ENCODE results near the gene DCC. TPM values are rescaled to one million over a fixed set of nuclear protein-coding genes. Genes with fewer than 3 reads are reported as not detected.

DCC gene
- total RNA-seq, 6 donors from 2014 or later: 0.33 to 3.5 (median 1.0) TPM

DNA sequence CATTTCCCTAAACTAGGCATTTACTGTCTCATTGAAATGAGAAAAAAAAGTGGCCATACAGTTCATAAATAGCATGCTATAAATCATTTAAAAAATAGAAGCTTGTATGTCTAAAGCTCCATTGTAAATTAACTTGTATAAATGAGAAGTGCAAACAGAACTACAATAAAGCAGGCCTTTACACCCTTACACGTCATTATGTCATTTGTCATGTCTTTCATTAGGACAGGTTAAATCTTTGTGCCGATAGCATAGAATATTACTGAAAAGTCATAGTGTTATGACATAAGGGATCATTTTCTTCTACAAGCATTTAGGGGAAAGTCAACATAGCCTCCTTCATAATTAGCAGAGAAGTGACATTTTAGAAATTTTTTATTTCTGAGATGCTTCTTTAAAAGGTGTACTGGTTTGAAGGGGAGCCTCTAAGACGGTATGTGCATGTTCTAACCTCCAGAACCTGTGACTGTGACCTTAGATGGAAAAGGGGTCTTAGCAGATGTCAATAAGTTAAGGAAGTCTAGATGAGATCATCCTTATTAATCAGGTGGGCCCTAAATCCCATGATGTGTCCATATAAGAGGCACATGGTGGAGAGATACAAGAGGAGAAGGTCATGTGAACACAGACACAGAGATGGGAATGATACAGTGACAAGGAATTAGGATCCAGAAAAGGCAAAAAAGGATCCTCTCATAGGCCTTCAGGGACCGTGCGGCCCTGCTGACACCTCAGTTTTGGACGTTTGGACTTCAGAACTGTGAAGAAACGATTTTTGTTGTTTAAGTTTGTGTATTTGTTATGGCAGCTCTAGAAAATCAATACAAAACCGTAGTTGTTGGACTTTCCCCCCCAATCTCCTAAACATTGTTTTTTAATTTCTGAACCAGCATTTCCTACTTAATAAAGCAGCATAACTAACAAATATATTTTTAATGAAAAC is 1020.8 kb downstream of the DCC start:
- Histone ChIP-seq H3K36me3 (no peaks in the 10 kb centered on the region), H3K27ac (no peak overlapping the region), H3K4me1 (no peaks in the 10 kb centered on the region), H3K27me3 (no peaks in the 10 kb centered on the region), H3K9me3 (no peaks in the 10 kb centered on the region), H3K4me3 (no peak overlapping the region)
- DNase-seq (no peak), ATAC-seq (ENCODE audit: low FRiP score in 2 of 2) (no peak)
- 81 to 82% methylated on average over 8 of the region's 8 CpGs for WGBS, 2 donors
- TF ChIP-seq CTCF (IDR thresholded peaks at IDR 0.05) (no peak), EP300 (IDR thresholded peaks at IDR 0.05) (no peak), POLR2A (IDR thresholded peaks at IDR 0.05) (no peak), POLR2AphosphoS5 (IDR thresholded peaks at IDR 0.05) (no peak)

DNA sequence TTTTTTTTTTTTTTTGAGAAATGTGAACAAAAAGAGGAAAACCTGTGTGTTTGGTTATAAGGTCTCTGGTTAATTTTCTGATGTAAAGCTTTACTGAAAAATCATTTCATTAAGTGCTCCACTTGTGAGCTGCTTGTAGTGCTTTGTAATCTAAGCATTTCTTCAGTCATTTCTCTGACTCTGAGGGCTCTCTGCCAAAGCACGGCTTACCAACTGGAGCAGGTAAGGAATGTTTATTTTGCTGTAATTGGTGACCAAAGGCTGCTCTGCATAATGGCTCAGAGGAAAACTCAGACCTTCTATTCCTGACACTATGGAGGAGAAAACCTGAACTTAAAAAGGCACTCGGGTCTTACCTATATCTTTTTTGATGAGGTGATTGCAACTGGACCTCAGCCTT is 1035.6 kb downstream of the DCC start:
- Histone ChIP-seq H3K9me3 (no peaks in the 10 kb centered on the region), H3K27me3 (no peaks in the 10 kb centered on the region), H3K4me3 (no peak overlapping the region), H3K27ac (no peak overlapping the region), H3K4me1 (peaks cover 0 to 2% (median 0%) of the 10 kb centered on the region in 4 donors), H3K36me3 (no peaks in the 10 kb centered on the region)
- WGBS, 2 donors: 44 to 54% methylated on average over 2 of the region's 2 CpGs
- DNase-seq: peak in 1 of 2 donors; percentile 86
- ATAC-seq (ENCODE audit: low FRiP score in 2 of 2): peak; percentile 45 to 81
- no peak for TF ChIP-seq EP300 (IDR thresholded peaks at IDR 0.05)
- no peak for TF ChIP-seq POLR2A (IDR thresholded peaks at IDR 0.05)
- no peak for TF ChIP-seq POLR2AphosphoS5 (IDR thresholded peaks at IDR 0.05)
- TF ChIP-seq CTCF (IDR thresholded peaks at IDR 0.05): no peak

DNA sequence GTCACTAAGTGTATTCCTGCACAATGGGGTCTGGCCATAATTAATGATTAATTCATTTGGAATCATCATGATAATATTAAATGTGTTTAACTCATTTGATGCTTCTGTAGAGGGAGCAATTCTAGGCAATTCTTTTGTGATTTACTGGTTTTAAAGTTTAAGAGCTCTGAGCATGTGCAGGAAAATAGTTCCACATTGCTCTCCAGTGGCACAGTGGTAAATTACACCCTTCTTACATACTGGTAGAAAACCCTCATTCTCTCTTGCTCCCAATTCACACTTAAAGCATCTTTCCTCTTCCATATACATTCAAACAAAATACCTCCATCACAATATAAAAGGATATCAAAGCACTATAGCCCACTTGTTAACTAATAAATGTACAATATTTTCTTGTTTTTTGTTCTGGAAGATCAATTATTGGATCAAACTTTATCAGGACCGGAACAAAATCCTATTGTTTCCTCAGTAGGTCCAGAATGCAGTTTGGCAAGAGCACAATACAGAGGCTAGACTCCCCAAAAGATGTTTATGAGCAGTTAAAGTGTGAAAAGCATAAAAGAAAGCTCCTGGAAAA is 1040.2 kb downstream of the DCC start:
- H3K36me3 ChIP-seq: no peaks in the 10 kb centered on the region
- DNase-seq (no peak), ATAC-seq (ENCODE audit: low FRiP score in 2 of 2) (no peak)
- H3K27ac ChIP-seq: no peak overlapping the region
- WGBS, 2 donors: 87 to 93% methylated on average over 1 of the region's 1 CpG
- TF ChIP-seq POLR2AphosphoS5 (IDR thresholded peaks at IDR 0.05) (no peak), CTCF (IDR thresholded peaks at IDR 0.05) (peak; percentile 14 to 58 (median 36))
- H3K4me3 ChIP-seq: no peak overlapping the region
- H3K9me3 ChIP-seq: no peaks in the 10 kb centered on the region
- peaks cover 0 to 2% (median 0%) of the 10 kb centered on the region in 4 donors for H3K4me1 ChIP-seq
- no peaks in the 10 kb centered on the region for H3K27me3 ChIP-seq

DNA sequence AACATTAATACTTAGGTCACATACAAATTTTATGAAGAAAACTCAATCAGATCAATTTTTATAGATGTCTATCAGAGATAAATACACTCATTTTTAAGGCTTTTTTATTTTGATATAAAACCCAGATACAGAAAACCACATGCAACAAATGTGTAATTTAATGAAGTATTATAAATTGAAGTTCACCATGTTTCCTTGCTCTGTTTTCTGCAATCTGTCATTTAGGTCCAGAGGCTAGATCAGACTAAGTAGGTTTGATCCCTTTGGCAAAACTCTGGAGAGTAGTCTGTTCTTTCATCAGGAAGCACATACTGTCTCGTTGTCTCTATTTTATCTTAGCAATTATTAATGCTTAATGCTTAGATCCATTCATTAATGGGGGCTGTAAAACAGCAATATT is 1042.9 kb downstream of the DCC start:
- Histone ChIP-seq H3K9me3 (no peaks in the 10 kb centered on the region), H3K36me3 (no peaks in the 10 kb centered on the region), H3K4me3 (no peak overlapping the region), H3K27ac (no peak overlapping the region), H3K27me3 (no peaks in the 10 kb centered on the region), H3K4me1 (no peaks in the 10 kb centered on the region)
- ATAC-seq (ENCODE audit: low FRiP score in 2 of 2) (no peak), DNase-seq (no peak)
- TF ChIP-seq POLR2AphosphoS5 (IDR thresholded peaks at IDR 0.05) (no peak), POLR2A (IDR thresholded peaks at IDR 0.05) (no peak), EP300 (IDR thresholded peaks at IDR 0.05) (no peak), CTCF (IDR thresholded peaks at IDR 0.05) (no peak)
- WGBS, 2 donors: 30 to 67% methylated on average over 1 of the region's 1 CpG

Measured in upper lobe of left lung (tissue), 6 donors.